Liver (tissue), 9 donors: ENCODE results near the gene EZR. TPM values are rescaled to one million over a fixed set of nuclear protein-coding genes. Genes with fewer than 3 reads are reported as not detected.

Source experiments
- DNase-seq: peaks from one replicate; pipeline ENCODE4 v3.0.0-alpha.2; 2017; ENCODE audit warnings: low spot score
- H3K27ac ChIP-seq, 2 donors: one replicate each; pipeline ENCODE4 v1.7.0; 2013; ENCODE audit warnings: inconsistent platforms in 2 of 2, low read length in 2 of 2, control low read depth in 1 of 2, low read depth in 1 of 2, mild to moderate bottlenecking in 1 of 2
- H3K27me3 ChIP-seq, 4 donors: one replicate each; pipeline versions ENCODE4 v1.6.1 to v1.7.0; 2013; ENCODE audit warnings: low read length in 3 of 4, inconsistent platforms in 1 of 4, mild to moderate bottlenecking in 1 of 4, moderate library complexity in 1 of 4; ENCODE audit not compliant: control insufficient read depth in 4 of 4, insufficient read depth in 4 of 4
- H3K36me3 ChIP-seq, 4 donors: one replicate each; pipeline versions ENCODE4 v1.6.1 to v1.7.0; 2013; ENCODE audit warnings: low read length in 3 of 4, mild to moderate bottlenecking in 3 of 4, low read depth in 1 of 4, moderate library complexity in 1 of 4; ENCODE audit not compliant: control insufficient read depth in 4 of 4, insufficient read depth in 3 of 4
- H3K4me1 ChIP-seq, 4 donors: one replicate each; pipeline versions ENCODE4 v1.6.1 to v1.7.0; 2013; ENCODE audit warnings: low read length in 3 of 4, mild to moderate bottlenecking in 3 of 4, moderate library complexity in 1 of 4; ENCODE audit not compliant: control insufficient read depth in 4 of 4, insufficient read depth in 4 of 4
- H3K4me3 ChIP-seq, 3 donors: one replicate each; pipeline versions ENCODE4 v1.6.1 to v1.7.0; 2013; ENCODE audit warnings: low read length in 3 of 3, control low read depth in 1 of 3, low read depth in 1 of 3, mild to moderate bottlenecking in 1 of 3
- H3K9ac ChIP-seq, 2 donors: one replicate each; pipeline ENCODE4 v1.7.0; 2013; ENCODE audit warnings: low read length in 2 of 2, mild to moderate bottlenecking in 2 of 2, moderate library complexity in 2 of 2, control low read depth in 1 of 2, low read depth in 1 of 2
- H3K9me3 ChIP-seq, 4 donors: one replicate each; pipeline versions ENCODE4 v1.6.1 to v1.7.0; 2013; ENCODE audit warnings: low read length in 3 of 4; ENCODE audit not compliant: control insufficient read depth in 4 of 4
- EGR1 ChIP-seq, 2 donors: IDR thresholded peaks; 2 replicates each; pipeline ENCODE4 v1.6.1; 2016 to 2018; ENCODE audit warnings: antibody characterized with exemption in 2 of 2, low read depth in 2 of 2
- FOXA1 ChIP-seq: IDR thresholded peaks from 2 replicates; pipeline ENCODE4 v1.6.1; 2016; ENCODE audit warnings: antibody characterized with exemption
- FOXA2 ChIP-seq: IDR thresholded peaks from 2 replicates; pipeline ENCODE4 v1.6.1; 2016; ENCODE audit warnings: antibody characterized with exemption
- GABPA ChIP-seq, 2 donors: IDR thresholded peaks in 1 of 2; conservative IDR thresholded peaks in 1 of 2; 2 replicates each; pipeline ENCODE4 v1.6.1; 2016; ENCODE audit warnings: antibody characterized with exemption in 2 of 2, mild to moderate bottlenecking in 1 of 2, moderate library complexity in 1 of 2
- HNF4A ChIP-seq, 2 donors: conservative IDR thresholded peaks; 2 replicates each; pipeline ENCODE4 v1.6.1; 2016; ENCODE audit warnings: antibody characterized with exemption in 2 of 2, mild to moderate bottlenecking in 2 of 2
- HNF4G ChIP-seq: IDR thresholded peaks from 2 replicates; pipeline ENCODE4 v1.6.1; 2016; ENCODE audit warnings: antibody characterized with exemption
- JUND ChIP-seq, 2 donors: IDR thresholded peaks; 2 replicates each; pipeline ENCODE4 v1.6.1; 2016; ENCODE audit warnings: antibody characterized with exemption in 2 of 2
- NR2F2 ChIP-seq: IDR thresholded peaks from 2 replicates; pipeline ENCODE4 v1.6.1; 2016; ENCODE audit warnings: antibody characterized with exemption
- RAD21 ChIP-seq, 2 donors: IDR thresholded peaks; 2 replicates each; pipeline ENCODE4 v1.6.1; 2016; ENCODE audit warnings: antibody characterized with exemption in 2 of 2, mild to moderate bottlenecking in 2 of 2
- RXRA ChIP-seq, 2 donors: IDR thresholded peaks; 2 replicates each; pipeline ENCODE4 v1.6.1; 2017 to 2018; ENCODE audit warnings: antibody characterized with exemption in 2 of 2, mild to moderate bottlenecking in 1 of 2
- SP1 ChIP-seq: IDR thresholded peaks from 2 replicates; pipeline ENCODE4 v1.6.1; 2018; ENCODE audit warnings: antibody characterized with exemption, mild to moderate bottlenecking
- TAF1 ChIP-seq: conservative IDR thresholded peaks from 2 replicates; pipeline ENCODE4 v1.6.1; 2016; ENCODE audit warnings: antibody characterized with exemption, mild to moderate bottlenecking
- YY1 ChIP-seq: IDR thresholded peaks from 2 replicates; pipeline ENCODE4 v1.6.1; 2016; ENCODE audit warnings: antibody characterized with exemption, mild to moderate bottlenecking
- WGBS: extraction: QIAGEN DNeasy Blood & Tissue Kit; methylation state at CpG from one replicate; pipeline ENCODE4 v1.1.7; 2013; 5-methylcytosine and 5-hydroxymethylcytosine counted together
- polyA plus RNA-seq, 2 donors: library from polyadenylated mRNA; stranded (reverse) in 1 of 2; unstranded in 1 of 2; fragments of 200-250 nt in 1 of 2; fragments of >200 nt in 1 of 2; fragmentation: Nextera tagmentation in 1 of 2; extraction: Ambion mirVana in 1 of 2; gene quantifications; one replicate each; pipeline versions ENCODE4 v1.2.1 to v1.2.3, GENCODE V29; 2013 to 2015
- total RNA-seq, 2 donors: library from RNA; depleted of rRNA; stranded (reverse); fragments of >200 nt; gene quantifications; one replicate each; pipeline ENCODE4 v1.2.3, GENCODE V29; 2014
- TF ChIP-seq, protein P1 (sequence below): fragments of 150-350 bp; IDR thresholded peaks from 2 replicates; pipeline ENCODE4 v1.5.1; 2017; ENCODE audit warnings: improper control_type of control experiment, low read depth, low read length; ENCODE audit not compliant: missing input control
- TF ChIP-seq, protein P2 (sequence below): IDR thresholded peaks from 2 replicates; pipeline ENCODE4 v1.6.1; 2016; ENCODE audit warnings: antibody characterized with exemption
- TF ChIP-seq, protein P3 (sequence below): IDR thresholded peaks from 2 replicates; pipeline ENCODE4 v1.6.1; 2016; ENCODE audit warnings: antibody characterized with exemption
- TF ChIP-seq, protein P4 (sequence below): IDR thresholded peaks from 2 replicates; pipeline ENCODE4 v1.6.1; 2016; ENCODE audit warnings: antibody characterized with exemption, mild to moderate bottlenecking
- donor health status: healthy.
- donor health status: healthy.
- donor health status: healthy.
- donor health status: healthy.
- donor health status: healthy.

The EZR gene
- total and polyA plus RNA-seq, 4 donors = 22.0 to 35.4 (median 25.4) TPM

DNA sequence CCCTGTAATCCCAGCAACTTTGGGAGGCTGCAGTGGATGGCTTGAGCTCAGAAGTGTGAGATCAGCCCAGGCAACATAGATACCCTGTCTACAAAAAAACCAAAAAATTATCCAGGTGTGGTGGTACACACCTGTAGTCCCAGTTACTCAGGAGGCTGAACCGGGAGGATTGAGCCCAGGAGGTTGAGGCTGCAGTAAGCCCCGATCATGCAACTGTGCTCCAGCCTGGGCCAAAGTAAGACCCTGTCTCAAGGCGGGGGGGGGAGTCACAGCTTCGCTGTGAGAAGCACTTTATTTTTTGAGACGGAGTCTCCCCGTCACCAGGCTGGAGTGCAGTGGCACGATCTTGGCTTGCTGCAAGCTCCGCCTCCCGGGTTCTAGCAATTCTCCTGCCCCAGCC, 54.2 kb downstream of the EZR start:
- DNase-seq = no peak
- TF ChIP-seq HNF4G = no peak
- TF ChIP-seq NR2F2 = no peak
- H3K27me3 ChIP-seq = no peaks in the 10 kb centered on the region
- H3K27ac ChIP-seq = no peak overlapping the region
- no peak overlapping the region for H3K9ac ChIP-seq
- 98% methylated on average over 9 of the region's 9 CpGs for WGBS
- no peak overlapping the region for H3K4me3 ChIP-seq
- H3K4me1 ChIP-seq = no peaks in the 10 kb centered on the region
- H3K36me3 ChIP-seq = peaks cover 18 to 55% (median 43%) of the 10 kb centered on the region in 4 donors
- H3K9me3 ChIP-seq = no peaks in the 10 kb centered on the region

DNA sequence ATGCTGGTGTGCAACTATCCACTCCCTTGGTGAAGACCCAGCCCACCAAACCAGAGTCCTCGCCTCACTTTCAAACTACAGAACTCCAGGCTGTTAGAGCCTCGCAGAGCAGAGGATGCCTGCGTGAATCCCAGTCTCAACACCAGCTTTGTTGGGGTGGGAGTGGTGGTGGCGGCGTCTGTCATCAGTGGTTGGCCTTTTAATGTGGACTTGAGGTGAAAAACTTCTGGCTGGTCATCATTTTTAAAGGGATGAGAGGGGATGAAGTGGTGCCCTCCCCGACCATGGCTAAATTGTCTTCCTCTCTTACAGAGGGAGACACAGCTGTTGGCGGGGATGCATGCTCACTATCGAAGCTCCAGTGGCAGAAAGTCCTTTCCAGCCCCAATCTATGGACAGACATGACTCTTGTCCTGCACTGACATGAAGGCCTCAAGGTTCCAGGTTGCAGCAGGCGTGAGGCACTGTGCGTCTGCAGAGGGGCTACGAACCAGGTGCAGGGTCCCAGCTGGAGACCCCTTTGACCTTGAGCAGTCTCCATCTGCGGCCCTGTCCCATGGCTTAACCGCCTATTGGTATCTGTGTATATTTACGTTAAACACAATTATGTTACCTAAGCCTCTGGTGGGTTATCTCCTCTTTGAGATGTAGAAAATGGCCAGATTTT, 54.9 kb downstream of the EZR start:
- H3K36me3 ChIP-seq = peaks cover 13 to 49% (median 38%) of the 10 kb centered on the region in 4 donors
- TF ChIP-seq SP1 = no peak
- TF ChIP-seq, protein P1, sequence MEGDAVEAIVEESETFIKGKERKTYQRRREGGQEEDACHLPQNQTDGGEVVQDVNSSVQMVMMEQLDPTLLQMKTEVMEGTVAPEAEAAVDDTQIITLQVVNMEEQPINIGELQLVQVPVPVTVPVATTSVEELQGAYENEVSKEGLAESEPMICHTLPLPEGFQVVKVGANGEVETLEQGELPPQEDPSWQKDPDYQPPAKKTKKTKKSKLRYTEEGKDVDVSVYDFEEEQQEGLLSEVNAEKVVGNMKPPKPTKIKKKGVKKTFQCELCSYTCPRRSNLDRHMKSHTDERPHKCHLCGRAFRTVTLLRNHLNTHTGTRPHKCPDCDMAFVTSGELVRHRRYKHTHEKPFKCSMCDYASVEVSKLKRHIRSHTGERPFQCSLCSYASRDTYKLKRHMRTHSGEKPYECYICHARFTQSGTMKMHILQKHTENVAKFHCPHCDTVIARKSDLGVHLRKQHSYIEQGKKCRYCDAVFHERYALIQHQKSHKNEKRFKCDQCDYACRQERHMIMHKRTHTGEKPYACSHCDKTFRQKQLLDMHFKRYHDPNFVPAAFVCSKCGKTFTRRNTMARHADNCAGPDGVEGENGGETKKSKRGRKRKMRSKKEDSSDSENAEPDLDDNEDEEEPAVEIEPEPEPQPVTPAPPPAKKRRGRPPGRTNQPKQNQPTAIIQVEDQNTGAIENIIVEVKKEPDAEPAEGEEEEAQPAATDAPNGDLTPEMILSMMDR = no peak
- no peak for TF ChIP-seq GABPA (IDR thresholded peaks at IDR 0.05 in 1 of 2, conservative IDR thresholded peaks at IDR 0.05 in 1 of 2)
- 96% methylated on average over 14 of the region's 14 CpGs for WGBS
- no peak for DNase-seq
- H3K27ac ChIP-seq = no peak overlapping the region
- no peaks in the 10 kb centered on the region for H3K27me3 ChIP-seq
- H3K4me3 ChIP-seq = no peak overlapping the region
- H3K4me1 ChIP-seq = no peaks in the 10 kb centered on the region
- H3K9ac ChIP-seq = no peak overlapping the region
- H3K9me3 ChIP-seq = no peaks in the 10 kb centered on the region

DNA sequence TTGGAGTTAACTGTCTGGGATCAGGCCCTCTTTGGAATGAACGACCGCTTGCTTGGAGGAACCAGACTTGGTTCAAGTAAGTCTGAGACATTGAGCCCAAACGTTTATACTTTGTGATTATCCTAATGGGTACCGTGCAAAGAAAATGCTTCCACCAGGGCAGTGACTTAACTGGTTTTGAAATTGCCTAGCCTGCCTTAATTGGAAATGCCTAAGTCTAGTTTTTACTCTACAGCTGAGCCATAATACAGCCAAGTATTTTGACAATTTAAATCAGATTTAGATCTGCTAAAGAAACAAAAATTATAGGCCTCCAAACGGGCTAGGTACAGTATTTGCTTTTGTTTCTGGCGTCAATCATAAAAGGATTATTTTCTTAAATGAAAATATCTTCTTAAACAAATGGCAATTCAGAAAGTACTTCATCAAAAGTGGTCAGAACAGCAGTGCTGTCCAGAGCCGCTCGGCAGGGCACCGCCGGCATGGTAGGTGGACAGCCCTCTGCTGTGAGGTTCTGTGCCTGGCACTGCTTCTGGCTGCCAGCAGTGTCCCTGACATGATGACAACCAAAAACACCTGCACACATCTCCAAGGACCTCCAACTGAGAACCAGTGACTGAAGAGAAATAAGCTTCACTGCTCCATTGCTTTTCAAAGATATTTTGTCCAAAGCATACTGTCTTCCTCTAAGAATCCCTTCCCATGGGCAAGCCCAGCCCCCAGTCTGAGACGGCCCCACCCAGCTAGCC, 55.6 kb downstream of the EZR start:
- Histone ChIP-seq H3K9me3 (no peaks in the 10 kb centered on the region), H3K36me3 (peaks cover 10 to 42% (median 31%) of the 10 kb centered on the region in 4 donors), H3K4me1 (no peaks in the 10 kb centered on the region), H3K27me3 (no peaks in the 10 kb centered on the region), H3K27ac (no peak overlapping the region), H3K4me3 (no peak overlapping the region), H3K9ac (no peak overlapping the region)
- DNase-seq = no peak
- WGBS = 85% methylated on average over 11 of the region's 11 CpGs
- TF ChIP-seq, protein P2, sequence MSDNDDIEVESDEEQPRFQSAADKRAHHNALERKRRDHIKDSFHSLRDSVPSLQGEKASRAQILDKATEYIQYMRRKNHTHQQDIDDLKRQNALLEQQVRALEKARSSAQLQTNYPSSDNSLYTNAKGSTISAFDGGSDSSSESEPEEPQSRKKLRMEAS = no peak
- TF ChIP-seq YY1 = no peak
- no peak for TF ChIP-seq FOXA2
- TF ChIP-seq, protein P1 = no peak
- no peak for TF ChIP-seq TAF1
- TF ChIP-seq SP1 = no peak
- no peak for TF ChIP-seq JUND (IDR thresholded peaks at IDR 0.05)
- TF ChIP-seq HNF4G = no peak
- TF ChIP-seq EGR1 (IDR thresholded peaks at IDR 0.05; ENCODE audit: low read depth in 2 of 2) = no peak
- TF ChIP-seq, protein P3, sequence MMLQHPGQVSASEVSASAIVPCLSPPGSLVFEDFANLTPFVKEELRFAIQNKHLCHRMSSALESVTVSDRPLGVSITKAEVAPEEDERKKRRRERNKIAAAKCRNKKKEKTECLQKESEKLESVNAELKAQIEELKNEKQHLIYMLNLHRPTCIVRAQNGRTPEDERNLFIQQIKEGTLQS = no peak
- no peak for TF ChIP-seq GABPA (IDR thresholded peaks at IDR 0.05 in 1 of 2, conservative IDR thresholded peaks at IDR 0.05 in 1 of 2)
- TF ChIP-seq, protein P4, sequence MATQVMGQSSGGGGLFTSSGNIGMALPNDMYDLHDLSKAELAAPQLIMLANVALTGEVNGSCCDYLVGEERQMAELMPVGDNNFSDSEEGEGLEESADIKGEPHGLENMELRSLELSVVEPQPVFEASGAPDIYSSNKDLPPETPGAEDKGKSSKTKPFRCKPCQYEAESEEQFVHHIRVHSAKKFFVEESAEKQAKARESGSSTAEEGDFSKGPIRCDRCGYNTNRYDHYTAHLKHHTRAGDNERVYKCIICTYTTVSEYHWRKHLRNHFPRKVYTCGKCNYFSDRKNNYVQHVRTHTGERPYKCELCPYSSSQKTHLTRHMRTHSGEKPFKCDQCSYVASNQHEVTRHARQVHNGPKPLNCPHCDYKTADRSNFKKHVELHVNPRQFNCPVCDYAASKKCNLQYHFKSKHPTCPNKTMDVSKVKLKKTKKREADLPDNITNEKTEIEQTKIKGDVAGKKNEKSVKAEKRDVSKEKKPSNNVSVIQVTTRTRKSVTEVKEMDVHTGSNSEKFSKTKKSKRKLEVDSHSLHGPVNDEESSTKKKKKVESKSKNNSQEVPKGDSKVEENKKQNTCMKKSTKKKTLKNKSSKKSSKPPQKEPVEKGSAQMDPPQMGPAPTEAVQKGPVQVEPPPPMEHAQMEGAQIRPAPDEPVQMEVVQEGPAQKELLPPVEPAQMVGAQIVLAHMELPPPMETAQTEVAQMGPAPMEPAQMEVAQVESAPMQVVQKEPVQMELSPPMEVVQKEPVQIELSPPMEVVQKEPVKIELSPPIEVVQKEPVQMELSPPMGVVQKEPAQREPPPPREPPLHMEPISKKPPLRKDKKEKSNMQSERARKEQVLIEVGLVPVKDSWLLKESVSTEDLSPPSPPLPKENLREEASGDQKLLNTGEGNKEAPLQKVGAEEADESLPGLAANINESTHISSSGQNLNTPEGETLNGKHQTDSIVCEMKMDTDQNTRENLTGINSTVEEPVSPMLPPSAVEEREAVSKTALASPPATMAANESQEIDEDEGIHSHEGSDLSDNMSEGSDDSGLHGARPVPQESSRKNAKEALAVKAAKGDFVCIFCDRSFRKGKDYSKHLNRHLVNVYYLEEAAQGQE = no peak
- TF ChIP-seq RAD21 (IDR thresholded peaks at IDR 0.05) = no peak
- TF ChIP-seq HNF4A (conservative IDR thresholded peaks at IDR 0.05) = no peak
- TF ChIP-seq FOXA1 = no peak
- TF ChIP-seq RXRA (IDR thresholded peaks at IDR 0.05) = no peak
